Activated T-cell treated with anti-CD3 and anti-CD28 coated beads, Interleukin-2, amount 50 U/mL, for 24 hours (primary cell): ENCODE measurements around the gene PARD6G.

ENCODE experiments used
- DNase-seq: peaks from one replicate; pipeline ENCODE4 v3.0.0-alpha.2; 2020
- H3K27ac Mint-ChIP-seq: 2 replicates; pipeline ENCODE4 v1.8.0; 2020; ENCODE audit warnings: mild to moderate bottlenecking, mixed read lengths
- H3K27me3 Mint-ChIP-seq: 2 replicates; pipeline ENCODE4 v1.8.0; 2020; ENCODE audit warnings: mixed read lengths
- H3K36me3 Mint-ChIP-seq: 2 replicates; pipeline ENCODE4 v1.8.0; 2020; ENCODE audit warnings: low read depth, mixed read lengths
- H3K4me1 Mint-ChIP-seq: 2 replicates; pipeline ENCODE4 v1.8.0; 2020; ENCODE audit warnings: low read depth, mixed read lengths
- H3K4me3 Mint-ChIP-seq: 2 replicates; pipeline ENCODE4 v1.8.0; 2020; ENCODE audit warnings: mild to moderate bottlenecking, moderate library complexity, mixed read lengths
- H3K9me3 Mint-ChIP-seq: 2 replicates; pipeline ENCODE4 v1.8.0; 2020; ENCODE audit warnings: mixed read lengths

The PARD6G gene

DNA sequence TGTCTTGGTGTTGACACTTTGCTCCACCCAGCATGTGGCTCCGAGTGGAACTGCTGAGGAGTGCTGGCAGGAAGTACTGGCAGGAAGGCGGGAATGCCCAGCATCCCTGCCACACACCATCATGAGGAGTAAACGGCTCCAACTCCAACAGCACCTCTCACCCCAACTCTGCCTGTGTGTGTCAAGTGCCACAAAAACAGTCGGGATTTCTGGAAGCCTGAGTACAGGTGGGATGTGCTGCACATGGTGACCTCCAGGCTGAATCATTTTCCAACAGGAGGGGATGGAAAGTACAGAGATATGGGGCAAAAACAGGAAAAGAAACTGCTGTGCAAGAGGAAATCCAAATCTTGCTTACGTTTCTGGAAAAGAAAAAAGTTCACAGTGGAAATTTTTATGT is 53.6 kb downstream of the PARD6G start:
- H3K4me1 Mint-ChIP-seq, result peaks cover 14% of the 10 kb centered on the region
- H3K36me3 Mint-ChIP-seq, result no peaks in the 10 kb centered on the region
- peaks cover 76% of the 10 kb centered on the region for H3K27me3 Mint-ChIP-seq
- no peak overlapping the region for H3K27ac Mint-ChIP-seq
- no peak overlapping the region for H3K4me3 Mint-ChIP-seq
- DNase-seq, result no peak
- H3K9me3 Mint-ChIP-seq, result no peaks in the 10 kb centered on the region

DNA sequence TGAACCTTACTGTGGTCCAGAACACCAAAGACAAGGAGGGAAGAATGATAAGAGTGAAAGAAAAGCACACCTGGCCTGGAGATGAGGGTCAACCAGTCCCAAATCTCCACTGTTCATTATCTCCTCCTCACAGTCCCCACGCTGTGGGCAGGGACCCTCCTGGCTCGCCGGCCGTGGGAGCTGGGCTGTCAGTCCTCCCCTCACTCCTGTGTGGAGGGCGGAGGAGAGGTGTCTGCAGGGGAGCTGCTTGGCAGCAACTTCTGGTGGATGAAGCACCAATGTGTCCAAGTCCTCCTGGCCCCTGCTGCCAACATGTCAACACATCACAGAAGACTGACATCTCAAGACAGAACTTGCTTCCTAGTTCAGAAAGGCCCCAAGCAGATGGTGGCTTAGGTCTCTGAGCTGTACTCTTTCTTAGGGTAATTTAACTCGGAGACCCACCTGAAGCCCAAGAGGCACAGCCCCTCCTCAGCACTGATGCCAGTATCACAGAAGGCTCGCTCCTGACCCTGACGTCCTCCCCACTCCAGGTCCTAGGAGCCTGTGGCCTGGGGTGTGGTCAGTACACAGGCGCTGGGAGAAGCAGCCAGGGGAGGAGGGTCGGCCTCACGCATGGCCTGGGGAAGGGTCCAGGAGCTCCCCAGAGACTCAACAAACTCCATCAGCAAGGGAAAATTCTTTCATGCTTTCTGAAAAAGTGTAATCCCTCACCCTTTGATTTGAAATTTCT is 54.5 kb downstream of the PARD6G start:
- Mint-ChIP-seq H3K4me1 (peaks cover 14% of the 10 kb centered on the region), H3K4me3 (no peak overlapping the region), H3K27ac (no peak overlapping the region), H3K36me3 (no peaks in the 10 kb centered on the region), H3K27me3 (peaks cover 79% of the 10 kb centered on the region), H3K9me3 (no peaks in the 10 kb centered on the region)
- no peak for DNase-seq

DNA sequence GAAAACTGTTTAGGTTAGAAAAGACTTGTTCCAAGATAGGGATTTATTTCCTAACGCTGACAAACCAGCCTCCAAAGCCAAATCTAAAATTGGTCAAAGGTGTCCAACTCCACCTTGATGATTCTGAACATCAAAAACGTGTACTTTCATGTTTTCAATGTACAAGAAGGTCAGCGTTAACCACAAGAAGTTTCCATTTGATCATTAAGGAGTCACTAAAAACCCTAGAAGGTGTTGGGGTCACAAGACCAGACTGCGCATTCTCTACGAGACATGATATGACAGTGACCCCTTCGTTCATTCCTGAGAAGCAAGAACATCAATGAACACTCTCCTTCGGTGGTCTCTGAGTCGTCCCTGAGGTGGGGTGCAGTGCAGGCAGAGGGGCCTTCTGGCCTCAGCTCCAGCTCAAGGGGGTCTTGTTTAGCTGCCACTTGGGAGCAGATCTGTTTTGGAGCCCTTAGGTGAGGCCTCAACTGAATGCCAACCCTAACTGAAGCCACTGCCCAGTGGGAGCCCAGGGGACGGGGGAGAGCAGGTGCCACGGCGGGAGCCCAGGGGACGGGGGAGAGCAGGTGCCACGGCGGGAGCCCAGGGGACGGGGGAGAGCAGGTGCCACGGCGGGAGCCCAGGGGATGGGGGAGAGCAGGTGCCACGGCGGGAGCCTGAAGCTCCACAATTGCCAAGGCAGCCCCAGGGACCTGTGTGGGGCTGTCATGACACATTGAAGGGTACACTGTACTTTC is 55.2 kb downstream of the PARD6G start:
- DNase-seq, result no peak
- no peaks in the 10 kb centered on the region for H3K36me3 Mint-ChIP-seq
- peaks cover 14% of the 10 kb centered on the region for H3K4me1 Mint-ChIP-seq
- H3K27me3 Mint-ChIP-seq, result peaks cover 74% of the 10 kb centered on the region
- H3K9me3 Mint-ChIP-seq, result no peaks in the 10 kb centered on the region
- H3K4me3 Mint-ChIP-seq, result no peak overlapping the region
- no peak overlapping the region for H3K27ac Mint-ChIP-seq

DNA sequence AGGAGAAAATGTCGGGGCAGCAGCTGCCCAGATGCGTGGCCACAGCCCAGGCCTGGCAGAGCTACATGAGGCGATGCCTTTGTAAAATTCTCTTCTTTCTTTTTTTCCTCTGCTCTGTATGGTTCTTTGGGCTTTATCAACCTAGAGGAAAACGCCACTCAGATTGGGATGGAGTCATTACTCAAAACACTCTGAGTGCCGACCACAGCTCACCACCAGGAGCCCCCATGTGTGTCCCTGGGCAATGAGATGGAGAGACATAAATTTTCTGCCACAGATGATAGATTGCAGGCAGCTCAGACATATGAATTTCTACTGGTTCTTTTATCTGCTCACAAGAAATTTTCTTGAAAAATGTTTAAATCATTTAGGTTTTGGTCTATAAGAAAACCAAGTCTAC is 56.0 kb downstream of the PARD6G start:
- no peak overlapping the region for H3K4me3 Mint-ChIP-seq
- peaks cover 73% of the 10 kb centered on the region for H3K27me3 Mint-ChIP-seq
- peaks cover 14% of the 10 kb centered on the region for H3K4me1 Mint-ChIP-seq
- no peaks in the 10 kb centered on the region for H3K36me3 Mint-ChIP-seq
- H3K9me3 Mint-ChIP-seq, result no peaks in the 10 kb centered on the region
- no peak for DNase-seq
- H3K27ac Mint-ChIP-seq, result no peak overlapping the region

DNA sequence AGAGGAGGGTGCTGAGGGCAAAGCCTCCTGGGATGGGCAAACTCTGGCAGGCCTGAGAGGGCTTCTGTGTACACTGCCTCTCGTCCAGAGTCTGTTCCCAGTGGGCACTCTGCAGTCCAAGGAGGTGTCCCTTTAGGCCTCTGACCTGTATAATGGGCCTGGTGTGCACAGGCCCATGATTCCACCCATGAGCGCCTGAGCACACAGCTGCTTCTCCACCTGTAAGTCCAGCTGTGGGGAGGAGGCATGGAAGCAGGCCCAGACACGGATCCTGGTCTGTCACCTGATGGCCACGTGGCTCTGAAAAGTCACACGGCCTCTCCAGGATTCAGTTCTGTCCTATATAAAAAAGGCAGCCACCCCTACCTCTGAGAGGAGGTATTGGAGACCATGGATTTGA is 57.0 kb downstream of the PARD6G start:
- no peak overlapping the region for H3K4me3 Mint-ChIP-seq
- H3K27me3 Mint-ChIP-seq, result peaks cover 74% of the 10 kb centered on the region
- no peak overlapping the region for H3K27ac Mint-ChIP-seq
- peaks cover 14% of the 10 kb centered on the region for H3K4me1 Mint-ChIP-seq
- H3K36me3 Mint-ChIP-seq, result no peaks in the 10 kb centered on the region
- DNase-seq, result no peak
- no peaks in the 10 kb centered on the region for H3K9me3 Mint-ChIP-seq

DNA sequence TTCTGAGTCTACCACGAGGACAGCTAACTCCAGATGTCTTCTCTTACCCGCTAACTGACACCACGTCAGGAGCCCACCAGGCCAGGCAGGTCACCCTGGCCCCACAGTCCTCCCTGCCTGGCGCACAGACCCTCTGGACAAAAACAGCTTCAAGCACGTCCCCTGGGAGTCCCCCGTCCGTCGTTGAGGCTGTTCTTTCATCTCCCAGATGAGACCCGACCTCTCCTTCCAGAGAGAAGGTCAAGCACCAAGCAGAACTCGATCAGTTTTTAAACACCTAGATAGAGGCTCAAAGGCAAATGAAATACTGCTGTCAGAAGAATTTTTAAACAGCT is 57.8 kb downstream of the PARD6G start:
- Mint-ChIP-seq H3K27me3 (peaks cover 66% of the 10 kb centered on the region), H3K27ac (no peak overlapping the region), H3K9me3 (no peaks in the 10 kb centered on the region), H3K4me1 (peaks cover 5% of the 10 kb centered on the region), H3K4me3 (no peak overlapping the region), H3K36me3 (no peaks in the 10 kb centered on the region)
- DNase-seq, result no peak

DNA sequence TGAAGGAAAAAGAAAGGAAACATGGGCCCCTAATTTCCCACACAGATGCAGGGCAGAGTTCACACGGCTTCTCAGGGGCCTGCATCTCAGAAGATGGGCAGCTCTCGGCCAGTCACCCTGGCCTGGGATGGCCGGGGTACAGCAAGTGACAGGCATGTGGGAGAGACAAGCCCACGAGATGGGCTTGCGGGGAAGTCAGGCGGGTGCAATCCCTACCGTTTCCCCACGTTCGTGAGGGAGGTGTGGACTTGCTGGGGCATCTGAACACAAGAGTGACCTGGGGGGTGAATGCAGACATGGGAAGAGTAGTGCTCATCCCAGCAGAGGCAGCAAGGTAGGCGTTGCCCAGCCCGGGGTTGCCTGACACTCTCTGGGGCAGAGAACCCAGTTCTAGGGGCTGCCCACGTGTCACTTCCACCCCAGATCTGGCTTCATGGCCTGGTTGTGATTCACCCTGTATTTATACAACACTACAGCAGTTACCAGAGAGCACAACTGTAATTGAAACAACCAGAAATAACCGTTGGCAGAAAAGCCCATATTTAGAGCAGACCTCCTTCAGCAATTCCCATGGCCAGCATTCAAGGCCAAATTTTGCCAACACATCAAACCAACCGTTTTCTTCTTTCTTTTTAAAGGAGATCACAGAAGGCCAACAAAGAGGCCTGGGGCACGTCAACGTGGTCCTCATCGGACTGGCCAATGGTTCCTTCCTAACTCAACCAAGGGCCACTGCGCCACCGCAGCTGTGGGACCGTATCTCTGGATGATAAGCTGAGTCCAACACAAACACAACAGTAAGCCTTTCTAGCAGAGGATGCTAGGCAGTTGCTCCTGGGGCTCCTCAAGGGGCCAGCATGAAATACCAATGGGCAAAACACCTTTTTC is 58.4 kb downstream of the PARD6G start:
- no peaks in the 10 kb centered on the region for H3K36me3 Mint-ChIP-seq
- H3K4me3 Mint-ChIP-seq, result no peak overlapping the region
- peaks cover 60% of the 10 kb centered on the region for H3K27me3 Mint-ChIP-seq
- H3K27ac Mint-ChIP-seq, result no peak overlapping the region
- H3K9me3 Mint-ChIP-seq, result no peaks in the 10 kb centered on the region
- H3K4me1 Mint-ChIP-seq, result peaks cover 3% of the 10 kb centered on the region
- no peak for DNase-seq

DNA sequence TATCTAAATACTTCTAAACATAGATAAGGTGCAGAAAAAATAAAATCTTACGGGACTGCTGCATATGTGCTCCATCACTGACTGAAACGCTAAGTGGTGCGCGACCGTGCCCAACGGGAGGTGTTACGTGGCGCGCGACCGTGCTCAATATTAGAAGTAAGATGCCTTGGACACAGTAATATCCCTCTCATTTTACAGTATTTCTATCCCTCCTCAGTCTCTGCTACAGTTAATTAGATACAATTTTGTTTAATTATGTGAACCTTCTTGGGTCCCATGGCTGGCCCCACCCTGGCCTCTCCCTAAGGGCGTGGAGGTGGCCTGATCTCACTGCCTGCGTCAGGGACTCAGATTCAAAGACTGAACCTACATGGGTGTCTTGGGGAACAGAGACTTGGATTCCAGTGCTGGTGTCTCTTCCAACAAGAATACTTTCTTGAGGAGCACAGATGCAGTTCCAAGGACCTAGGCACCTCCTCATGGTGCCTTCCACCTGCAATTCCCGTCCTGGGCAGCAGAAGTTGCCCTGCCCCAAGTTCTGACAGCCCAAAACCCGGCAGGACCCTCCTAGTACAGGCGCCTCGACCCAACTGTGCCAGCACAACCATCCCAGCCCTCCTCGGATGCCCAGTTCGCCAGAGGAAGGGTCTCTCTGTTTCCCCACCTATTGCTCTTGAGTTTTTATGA is 59.2 kb downstream of the PARD6G start:
- Mint-ChIP-seq H3K9me3 (no peaks in the 10 kb centered on the region), H3K4me1 (peaks cover 2% of the 10 kb centered on the region), H3K27me3 (peaks cover 54% of the 10 kb centered on the region), H3K4me3 (no peak overlapping the region), H3K36me3 (no peaks in the 10 kb centered on the region), H3K27ac (no peak overlapping the region)
- DNase-seq, result no peak

DNA sequence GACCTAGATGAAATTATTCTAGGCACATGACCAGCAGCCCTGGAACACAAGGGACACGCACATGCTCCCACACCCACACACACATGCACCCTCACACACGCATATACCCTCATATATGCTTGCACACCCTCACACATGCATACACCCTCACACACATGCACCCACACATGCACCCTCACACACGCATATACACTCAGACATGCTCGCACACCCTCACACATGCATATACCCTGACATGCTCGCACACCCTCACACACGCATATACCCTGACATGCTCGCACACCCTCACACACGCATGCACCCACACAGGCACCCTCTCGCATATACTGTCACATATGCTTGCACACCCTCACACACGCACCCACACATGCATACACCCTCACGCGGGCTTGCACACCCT is 61.8 kb downstream of the PARD6G start:
- no peaks in the 10 kb centered on the region for H3K4me1 Mint-ChIP-seq
- no peak for DNase-seq
- no peak overlapping the region for H3K4me3 Mint-ChIP-seq
- H3K27ac Mint-ChIP-seq, result no peak overlapping the region
- peaks cover 39% of the 10 kb centered on the region for H3K27me3 Mint-ChIP-seq
- no peaks in the 10 kb centered on the region for H3K36me3 Mint-ChIP-seq
- H3K9me3 Mint-ChIP-seq, result no peaks in the 10 kb centered on the region

DNA sequence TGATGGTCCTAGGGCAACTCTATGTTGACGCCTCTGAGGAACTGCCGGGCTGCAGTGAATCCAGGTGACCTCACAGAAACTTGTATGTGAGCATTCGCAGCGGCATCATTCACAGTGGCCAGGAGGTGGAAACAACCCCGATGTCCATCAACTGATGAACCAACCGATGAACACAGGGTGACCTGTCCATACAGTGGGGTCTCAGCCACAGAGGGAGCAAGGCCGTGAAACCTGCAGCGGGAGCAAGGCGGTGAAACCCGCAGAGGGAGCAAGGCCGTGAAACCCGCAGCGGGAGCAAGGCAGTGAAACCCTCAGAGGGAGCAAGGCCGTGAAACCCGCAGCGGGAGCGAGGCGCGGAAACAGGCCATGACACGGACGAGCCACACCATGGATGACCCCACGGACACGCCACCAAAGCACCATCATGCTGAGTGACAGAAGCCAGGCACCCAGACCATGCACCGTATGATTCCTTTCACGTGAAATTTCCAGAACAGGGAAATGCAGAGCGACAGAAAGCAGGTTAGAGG is 63.0 kb downstream of the PARD6G start:
- no peak overlapping the region for H3K4me3 Mint-ChIP-seq
- DNase-seq, result no peak
- H3K27me3 Mint-ChIP-seq, result peaks cover 26% of the 10 kb centered on the region
- no peaks in the 10 kb centered on the region for H3K9me3 Mint-ChIP-seq
- H3K36me3 Mint-ChIP-seq, result no peaks in the 10 kb centered on the region
- H3K27ac Mint-ChIP-seq, result no peak overlapping the region
- H3K4me1 Mint-ChIP-seq, result no peaks in the 10 kb centered on the region

DNA sequence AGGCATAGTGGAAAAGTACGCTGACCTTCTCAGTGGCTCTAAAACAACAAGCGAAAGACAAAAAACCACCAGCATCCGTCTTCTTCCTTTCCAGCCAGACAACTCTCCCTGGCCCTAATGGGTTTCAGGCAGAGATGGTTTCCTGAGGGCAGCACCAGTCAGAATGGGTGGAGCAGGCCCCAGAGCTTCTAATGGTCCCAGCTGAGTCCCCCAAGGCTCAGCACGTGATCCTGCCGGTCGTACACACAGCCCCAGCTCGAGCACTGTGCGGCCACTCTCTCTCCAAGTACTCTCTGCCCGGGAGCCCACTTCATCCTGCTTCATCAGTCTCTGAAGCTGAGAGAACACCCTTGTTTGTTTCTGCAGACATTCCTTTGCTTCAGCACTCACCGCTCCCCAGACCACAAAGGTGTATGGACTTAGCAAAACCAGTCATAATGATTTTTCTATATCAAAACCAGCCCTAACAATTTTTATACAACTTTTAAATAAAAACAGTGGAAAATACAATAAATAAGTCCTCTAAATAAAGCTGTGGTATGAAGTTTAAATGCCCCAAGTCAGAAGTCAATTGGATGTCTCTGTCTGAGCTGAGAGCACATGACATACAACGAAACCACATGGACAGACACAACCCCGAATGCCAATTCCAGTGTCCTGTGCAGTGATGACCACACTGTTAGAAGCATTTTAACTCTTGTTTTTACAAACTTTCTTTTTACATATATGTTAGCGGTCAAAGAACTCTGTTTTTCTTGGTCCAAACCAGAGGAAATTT is 63.9 kb downstream of the PARD6G start:
- Mint-ChIP-seq H3K27me3 (peaks cover 26% of the 10 kb centered on the region), H3K4me1 (no peaks in the 10 kb centered on the region), H3K36me3 (no peaks in the 10 kb centered on the region), H3K9me3 (no peaks in the 10 kb centered on the region), H3K4me3 (no peak overlapping the region), H3K27ac (no peak overlapping the region)
- DNase-seq, result no peak

DNA sequence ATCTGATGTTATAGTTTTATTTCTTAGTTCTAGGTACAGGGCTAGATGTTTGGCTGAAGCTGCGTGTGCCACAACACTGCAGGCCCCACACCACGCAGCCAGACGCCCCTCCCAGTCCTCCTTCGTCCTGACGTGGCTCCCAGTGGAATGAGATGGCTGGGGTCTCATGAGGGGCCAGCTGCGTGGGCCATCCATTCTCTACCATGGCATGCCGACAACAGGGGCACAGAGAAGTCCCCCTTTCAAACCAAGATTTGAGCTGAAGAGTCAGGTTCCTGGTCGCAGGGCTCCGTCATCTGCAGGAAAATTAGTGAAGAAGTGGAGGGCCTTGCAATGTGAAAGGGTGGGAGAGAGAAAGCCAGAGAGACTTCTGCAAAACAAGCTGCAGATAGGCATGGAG is 64.5 kb downstream of the PARD6G start:
- no peak overlapping the region for H3K4me3 Mint-ChIP-seq
- H3K27me3 Mint-ChIP-seq, result peaks cover 25% of the 10 kb centered on the region
- H3K27ac Mint-ChIP-seq, result no peak overlapping the region
- H3K9me3 Mint-ChIP-seq, result no peaks in the 10 kb centered on the region
- no peaks in the 10 kb centered on the region for H3K4me1 Mint-ChIP-seq
- no peaks in the 10 kb centered on the region for H3K36me3 Mint-ChIP-seq
- no peak for DNase-seq

DNA sequence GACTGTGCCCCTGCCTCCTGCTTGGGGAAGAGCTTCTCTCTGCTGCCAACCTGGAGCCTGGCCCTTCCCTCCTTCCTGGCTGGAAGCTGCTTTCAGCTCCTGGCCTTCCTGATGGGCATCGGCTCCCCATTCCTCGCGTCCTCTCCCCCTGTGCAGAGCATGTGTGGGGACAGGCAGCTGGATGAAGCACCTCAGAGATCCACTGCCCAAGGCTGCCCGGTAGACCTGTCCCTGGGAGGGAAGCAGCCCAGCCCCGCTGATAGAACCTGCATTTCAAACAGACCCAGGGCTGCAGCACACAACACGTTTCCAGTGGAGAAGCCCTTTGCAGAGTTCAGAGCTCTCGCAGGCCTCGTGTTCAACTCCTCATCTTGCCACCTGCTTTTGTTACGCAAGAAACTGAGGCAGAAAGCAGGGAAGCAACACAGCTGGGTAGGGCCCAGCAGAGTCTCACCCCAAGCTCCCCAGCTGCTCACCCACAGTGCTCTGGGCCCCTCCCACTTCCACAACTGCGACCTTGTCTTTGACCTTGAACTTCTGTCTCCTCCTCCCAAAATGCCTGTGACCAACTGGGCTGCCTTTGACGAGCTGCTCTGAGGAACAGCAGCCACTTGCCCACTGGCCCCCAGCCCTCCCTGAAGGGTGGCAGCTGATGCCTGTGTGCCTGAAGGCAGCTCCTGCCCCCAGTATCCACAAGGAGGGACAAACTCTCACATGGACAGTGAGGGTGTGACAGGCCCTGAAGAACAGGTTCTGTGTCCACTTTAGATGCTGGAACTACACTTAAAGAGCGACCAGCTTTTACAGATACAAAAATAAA is 65.5 kb downstream of the PARD6G start:
- no peak for DNase-seq
- Mint-ChIP-seq H3K36me3 (no peaks in the 10 kb centered on the region), H3K4me1 (no peaks in the 10 kb centered on the region), H3K27ac (no peak overlapping the region), H3K4me3 (no peak overlapping the region), H3K9me3 (no peaks in the 10 kb centered on the region), H3K27me3 (peaks cover 29% of the 10 kb centered on the region)
